Activated B cell treated with CpG ODN at 0.5 μM for 24 hours (primary cell): ENCODE measurements around the gene TBX5. TPM values are rescaled to one million over a fixed set of nuclear protein-coding genes. Genes with fewer than 3 reads are reported as not detected.

Source experiments
- ATAC-seq: fragments of 200-7000 bp; cut with Tn5 transposase; one replicate; pipeline ENCODE4 v1.10.0; 2021; ENCODE audit warnings: low read depth, mild to moderate bottlenecking, moderate library complexity
- CTCF ChIA-PET: fragments of 350-600 bp; sonication (Branson Sonifier 250); formaldehyde crosslinking; loops from one replicate; lab custom pipeline; 2021; ENCODE audit warnings: antibody characterized with exemption; lab: Charles Lee
- POLR2A ChIA-PET: fragments of 350-600 bp; sonication (Branson Sonifier 250); formaldehyde crosslinking; loops from one replicate; lab custom pipeline; 2021; ENCODE audit warnings: antibody characterized with exemption; lab: Charles Lee
- DNase-seq: peaks from one replicate; pipeline ENCODE4 v3.0.0; 2022
- H3K27ac Mint-ChIP-seq: one replicate; pipeline ENCODE4 v1.8.0; 2020; ENCODE audit warnings: mixed read lengths
- H3K27me3 Mint-ChIP-seq: one replicate; pipeline ENCODE4 v1.8.0; 2021; ENCODE audit warnings: mixed read lengths
- H3K36me3 Mint-ChIP-seq: one replicate; pipeline ENCODE4 v1.8.0; 2021; ENCODE audit warnings: low read depth, mixed read lengths
- H3K4me1 Mint-ChIP-seq: one replicate; pipeline ENCODE4 v1.8.0; 2021; ENCODE audit warnings: mixed read lengths
- H3K4me3 Mint-ChIP-seq: one replicate; pipeline ENCODE4 v1.8.0; 2020; ENCODE audit warnings: mild to moderate bottlenecking, mixed read lengths
- H3K9me3 Mint-ChIP-seq: one replicate; pipeline ENCODE4 v1.8.0; 2020; ENCODE audit warnings: mixed read lengths
- CTCF ChIP-seq: fragments of 200-600 bp; IDR thresholded peaks from one replicate; pipeline ENCODE4 v1.8.0; 2022; ENCODE audit warnings: antibody characterized with exemption, mild to moderate bottlenecking
- intact Hi-C: fragments of 100-400 bp; cut with micrococcal nuclease; formaldehyde crosslinking; loops from one replicate; pipeline ENCODE4 v1.15.1; 2024
- total RNA-seq: library from RNA; stranded (reverse); gene quantifications from 2 replicates; pipeline ENCODE4 v1.2.3, GENCODE V29; 2022

The TBX5 gene
- total RNA-seq, 1 donor from 2014 or later, result not detected

DNA sequence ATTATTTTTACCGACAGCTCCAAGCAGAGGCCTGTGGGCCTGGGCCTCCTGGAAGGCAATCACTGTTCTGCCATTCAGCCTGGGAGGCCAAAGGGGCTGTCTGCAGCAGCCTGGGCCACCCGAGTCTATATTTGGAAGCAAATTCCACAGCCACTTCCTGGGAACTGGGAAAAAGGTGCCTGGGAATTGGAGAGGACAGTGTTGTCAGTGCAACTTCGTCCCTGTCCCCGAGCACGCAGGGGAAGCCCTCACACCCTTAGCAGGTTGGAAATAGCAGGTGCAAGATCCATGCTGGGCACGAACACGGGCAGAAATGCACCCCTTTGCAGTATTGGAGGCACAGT is 9.6 kb upstream of the TBX5 start:
- intact Hi-C loops, result no loop called here
- H3K4me1 Mint-ChIP-seq, result no peaks in the 10 kb centered on the region
- H3K27me3 Mint-ChIP-seq, result peaks cover 63% of the 10 kb centered on the region
- no peak overlapping the region for H3K27ac Mint-ChIP-seq
- no peak for TF ChIP-seq CTCF
- no peaks in the 10 kb centered on the region for H3K36me3 Mint-ChIP-seq
- DNase-seq, result no peak
- CTCF ChIA-PET, result no interaction called here
- POLR2A ChIA-PET, result no interaction called here
- no peak overlapping the region for H3K4me3 Mint-ChIP-seq
- no peak for ATAC-seq
- H3K9me3 Mint-ChIP-seq, result no peaks in the 10 kb centered on the region

GRCh38 chr12:114414866-114415524 is 9.1 kb upstream of the TBX5 start:
- intact Hi-C loops, result no loop called here
- POLR2A ChIA-PET, result no interaction called here
- Mint-ChIP-seq H3K27me3 (peaks cover 67% of the 10 kb centered on the region), H3K4me3 (no peak overlapping the region), H3K27ac (no peak overlapping the region), H3K4me1 (peaks cover under 1% of the 10 kb centered on the region), H3K36me3 (no peaks in the 10 kb centered on the region), H3K9me3 (no peaks in the 10 kb centered on the region)
- ATAC-seq (no peak), DNase-seq (no peak)
- CTCF ChIA-PET, result no interaction called here
- no peak for TF ChIP-seq CTCF

GRCh38 chr12:114414031-114414865 is 8.3 kb upstream of the TBX5 start:
- H3K4me3 Mint-ChIP-seq, result no peak overlapping the region
- no peak for TF ChIP-seq CTCF
- intact Hi-C loops, result no loop called here
- no peak for DNase-seq
- H3K36me3 Mint-ChIP-seq, result no peaks in the 10 kb centered on the region
- ChIA-PET CTCF (no interaction called here), POLR2A (no interaction called here)
- no peak overlapping the region for H3K27ac Mint-ChIP-seq
- H3K4me1 Mint-ChIP-seq, result peaks cover 5% of the 10 kb centered on the region
- no peaks in the 10 kb centered on the region for H3K9me3 Mint-ChIP-seq
- H3K27me3 Mint-ChIP-seq, result peaks cover 73% of the 10 kb centered on the region
- no peak for ATAC-seq

GRCh38 chr12:114412825-114413749 is 7.1 kb upstream of the TBX5 start:
- no peak overlapping the region for H3K4me3 Mint-ChIP-seq
- no peak for ATAC-seq

More at GRCh38 chr12:114412825-114413749, 7.1 kb upstream of the TBX5 start:
- no peak for TF ChIP-seq CTCF
- H3K9me3 Mint-ChIP-seq, result no peaks in the 10 kb centered on the region
- intact Hi-C loops, result no loop called here
- ChIA-PET CTCF (no interaction called here), POLR2A (no interaction called here)
- peaks cover 76% of the 10 kb centered on the region for H3K27me3 Mint-ChIP-seq
- no peaks in the 10 kb centered on the region for H3K36me3 Mint-ChIP-seq
- H3K27ac Mint-ChIP-seq, result no peak overlapping the region
- DNase-seq, result no peak
- peaks cover 6% of the 10 kb centered on the region for H3K4me1 Mint-ChIP-seq
